Measurements from ENCODE around the gene SRCIN1. TPM values are rescaled to one million over a fixed set of nuclear protein-coding genes. Genes with fewer than 3 reads are reported as not detected.

SRCIN1 gene
- total and polyA plus RNA-seq, 2 donors = 0.52 to 1.1 TPM

- H3K36me3 ChIP-seq (ENCODE audit: control insufficient read depth in 2 of 2, insufficient read depth in 2 of 2, low read length in 1 of 2) = no peaks in the 10 kb centered on the region
- H3K9me3 ChIP-seq (ENCODE audit: control insufficient read depth in 2 of 2, insufficient read depth in 1 of 2, low read length in 1 of 2) = no peaks in the 10 kb centered on the region
- peaks cover 0 to 9% of the 10 kb centered on the region in 2 donors for H3K4me1 ChIP-seq (ENCODE audit: control insufficient read depth in 2 of 2, insufficient read depth in 2 of 2, low read length in 2 of 2)
- peaks cover 45 to 98% of the 10 kb centered on the region in 2 donors for H3K27me3 ChIP-seq (ENCODE audit: control insufficient read depth in 2 of 2, insufficient read depth in 1 of 2, low read length in 1 of 2)
- H3K4me3 ChIP-seq (ENCODE audit: low read length in 2 of 2) = no peak overlapping the region
- 23% methylated on average over 7 of the region's 7 CpGs for WGBS
- H3K27ac ChIP-seq (ENCODE audit: low read depth in 1 of 2, low read length in 1 of 2) = no peak overlapping the region
- no peak for DNase-seq (ENCODE audit: low read depth in 6 of 9, low spot score in 9 of 9)
Observed at GRCh38 chr17:38579083-38579480, 26.7 kb downstream of the SRCIN1 start.

GRCh38 chr17:38578229-38579082 is 27.3 kb downstream of the SRCIN1 start:
- Histone ChIP-seq H3K36me3 (ENCODE audit: control insufficient read depth in 2 of 2, insufficient read depth in 2 of 2, low read length in 1 of 2) (no peaks in the 10 kb centered on the region), H3K4me1 (ENCODE audit: control insufficient read depth in 2 of 2, insufficient read depth in 2 of 2, low read length in 2 of 2) (peaks cover 0 to 9% of the 10 kb centered on the region in 2 donors), H3K27ac (ENCODE audit: low read depth in 1 of 2, low read length in 1 of 2) (no peak overlapping the region), H3K4me3 (ENCODE audit: low read length in 2 of 2) (no peak overlapping the region), H3K9me3 (ENCODE audit: control insufficient read depth in 2 of 2, insufficient read depth in 1 of 2, low read length in 1 of 2) (no peaks in the 10 kb centered on the region), H3K27me3 (ENCODE audit: control insufficient read depth in 2 of 2, insufficient read depth in 1 of 2, low read length in 1 of 2) (peaks cover 52 to 98% of the 10 kb centered on the region in 2 donors)
- WGBS = 2% methylated on average over 63 of the region's 63 CpGs
- DNase-seq (ENCODE audit: low read depth in 6 of 9, low spot score in 9 of 9) = no peak

GRCh38 chr17:38577645-38578173 is 28.0 kb downstream of the SRCIN1 start:
- Histone ChIP-seq H3K27ac (ENCODE audit: low read depth in 1 of 2, low read length in 1 of 2) (no peak overlapping the region), H3K27me3 (ENCODE audit: control insufficient read depth in 2 of 2, insufficient read depth in 1 of 2, low read length in 1 of 2) (peaks cover 55 to 97% of the 10 kb centered on the region in 2 donors), H3K4me1 (ENCODE audit: control insufficient read depth in 2 of 2, insufficient read depth in 2 of 2, low read length in 2 of 2) (peaks cover 0 to 13% of the 10 kb centered on the region in 2 donors), H3K4me3 (ENCODE audit: low read length in 2 of 2) (no peak overlapping the region), H3K9me3 (ENCODE audit: control insufficient read depth in 2 of 2, insufficient read depth in 1 of 2, low read length in 1 of 2) (no peaks in the 10 kb centered on the region), H3K36me3 (ENCODE audit: control insufficient read depth in 2 of 2, insufficient read depth in 2 of 2, low read length in 1 of 2) (no peaks in the 10 kb centered on the region)
- DNase-seq (ENCODE audit: low read depth in 6 of 9, low spot score in 9 of 9) = no peak
- WGBS = 31% methylated on average over 12 of the region's 12 CpGs

GRCh38 chr17:38577244-38577643 is 28.5 kb downstream of the SRCIN1 start:
- Histone ChIP-seq H3K36me3 (ENCODE audit: control insufficient read depth in 2 of 2, insufficient read depth in 2 of 2, low read length in 1 of 2) (no peaks in the 10 kb centered on the region), H3K9me3 (ENCODE audit: control insufficient read depth in 2 of 2, insufficient read depth in 1 of 2, low read length in 1 of 2) (no peaks in the 10 kb centered on the region), H3K27ac (ENCODE audit: low read depth in 1 of 2, low read length in 1 of 2) (no peak overlapping the region), H3K4me3 (ENCODE audit: low read length in 2 of 2) (no peak overlapping the region), H3K27me3 (ENCODE audit: control insufficient read depth in 2 of 2, insufficient read depth in 1 of 2, low read length in 1 of 2) (peaks cover 58 to 97% of the 10 kb centered on the region in 2 donors), H3K4me1 (ENCODE audit: control insufficient read depth in 2 of 2, insufficient read depth in 2 of 2, low read length in 2 of 2) (peaks cover 0 to 13% of the 10 kb centered on the region in 2 donors)
- no peak for DNase-seq (ENCODE audit: low read depth in 6 of 9, low spot score in 9 of 9)
- WGBS = 70% methylated on average over 3 of the region's 3 CpGs

GRCh38 chr17:38575781-38576180 is 30.0 kb downstream of the SRCIN1 start:
- no peak overlapping the region for H3K27ac ChIP-seq (ENCODE audit: low read depth in 1 of 2, low read length in 1 of 2)
- H3K9me3 ChIP-seq (ENCODE audit: control insufficient read depth in 2 of 2, insufficient read depth in 1 of 2, low read length in 1 of 2) = no peaks in the 10 kb centered on the region
- 74% methylated on average over 5 of the region's 5 CpGs for WGBS
- no peak overlapping the region for H3K4me3 ChIP-seq (ENCODE audit: low read length in 2 of 2)
- H3K36me3 ChIP-seq (ENCODE audit: control insufficient read depth in 2 of 2, insufficient read depth in 2 of 2, low read length in 1 of 2) = no peaks in the 10 kb centered on the region
- H3K4me1 ChIP-seq (ENCODE audit: control insufficient read depth in 2 of 2, insufficient read depth in 2 of 2, low read length in 2 of 2) = peaks cover 0 to 13% of the 10 kb centered on the region in 2 donors
- peaks cover 61 to 99% of the 10 kb centered on the region in 2 donors for H3K27me3 ChIP-seq (ENCODE audit: control insufficient read depth in 2 of 2, insufficient read depth in 1 of 2, low read length in 1 of 2)
- no peak for DNase-seq (ENCODE audit: low read depth in 6 of 9, low spot score in 9 of 9)

- peaks cover 0 to 13% of the 10 kb centered on the region in 2 donors for H3K4me1 ChIP-seq (ENCODE audit: control insufficient read depth in 2 of 2, insufficient read depth in 2 of 2, low read length in 2 of 2)
- H3K4me3 ChIP-seq (ENCODE audit: low read length in 2 of 2) = no peak overlapping the region
- H3K9me3 ChIP-seq (ENCODE audit: control insufficient read depth in 2 of 2, insufficient read depth in 1 of 2, low read length in 1 of 2) = no peaks in the 10 kb centered on the region
- peaks cover 66 to 99% of the 10 kb centered on the region in 2 donors for H3K27me3 ChIP-seq (ENCODE audit: control insufficient read depth in 2 of 2, insufficient read depth in 1 of 2, low read length in 1 of 2)
- DNase-seq (ENCODE audit: low read depth in 6 of 9, low spot score in 9 of 9) = no peak
- no peaks in the 10 kb centered on the region for H3K36me3 ChIP-seq (ENCODE audit: control insufficient read depth in 2 of 2, insufficient read depth in 2 of 2, low read length in 1 of 2)
- 55% methylated on average over 13 of the region's 13 CpGs for WGBS
- H3K27ac ChIP-seq (ENCODE audit: low read depth in 1 of 2, low read length in 1 of 2) = no peak overlapping the region
Observed at GRCh38 chr17:38574712-38575111, 31.0 kb downstream of the SRCIN1 start.

GRCh38 chr17:38572669-38573365 is 32.9 kb downstream of the SRCIN1 start:
- H3K27me3 ChIP-seq (ENCODE audit: control insufficient read depth in 2 of 2, insufficient read depth in 1 of 2, low read length in 1 of 2) = peaks cover 52 to 99% of the 10 kb centered on the region in 2 donors
- DNase-seq (ENCODE audit: low read depth in 6 of 9, low spot score in 9 of 9) = no peak
- peaks cover 0 to 3% of the 10 kb centered on the region in 2 donors for H3K4me1 ChIP-seq (ENCODE audit: control insufficient read depth in 2 of 2, insufficient read depth in 2 of 2, low read length in 2 of 2)
- peak overlapping the region in 1 of 2 donors; percentile 17 for H3K4me3 ChIP-seq (ENCODE audit: low read length in 2 of 2)
- no peaks in the 10 kb centered on the region for H3K9me3 ChIP-seq (ENCODE audit: control insufficient read depth in 2 of 2, insufficient read depth in 1 of 2, low read length in 1 of 2)
- no peak overlapping the region for H3K27ac ChIP-seq (ENCODE audit: low read depth in 1 of 2, low read length in 1 of 2)
- WGBS = 1% methylated on average over 61 of the region's 61 CpGs
- H3K36me3 ChIP-seq (ENCODE audit: control insufficient read depth in 2 of 2, insufficient read depth in 2 of 2, low read length in 1 of 2) = no peaks in the 10 kb centered on the region

- Histone ChIP-seq H3K36me3 (ENCODE audit: control insufficient read depth in 2 of 2, insufficient read depth in 2 of 2, low read length in 1 of 2) (no peaks in the 10 kb centered on the region), H3K27ac (ENCODE audit: low read depth in 1 of 2, low read length in 1 of 2) (no peak overlapping the region), H3K4me1 (ENCODE audit: control insufficient read depth in 2 of 2, insufficient read depth in 2 of 2, low read length in 2 of 2) (peaks cover 0 to 3% of the 10 kb centered on the region in 2 donors), H3K9me3 (ENCODE audit: control insufficient read depth in 2 of 2, insufficient read depth in 1 of 2, low read length in 1 of 2) (no peaks in the 10 kb centered on the region), H3K27me3 (ENCODE audit: control insufficient read depth in 2 of 2, insufficient read depth in 1 of 2, low read length in 1 of 2) (peaks cover 53 to 99% of the 10 kb centered on the region in 2 donors), H3K4me3 (ENCODE audit: low read length in 2 of 2) (peak overlapping the region in 1 of 2 donors; percentile 17)
- DNase-seq (ENCODE audit: low read depth in 6 of 9, low spot score in 9 of 9) = no peak
- 5% methylated on average over 39 of the region's 39 CpGs for WGBS
Observed at GRCh38 chr17:38571833-38572668, 33.7 kb downstream of the SRCIN1 start.

Data from thymus (tissue), 11 donors.